ENCODE data around the gene CUBN.

Gene CUBN

GRCh38 chr10:17129741-17130140, at the start of gene CUBN:
CUBN (minus strand) TSS chr10:17129811; CDS start chr10:17129765, 46 bp downstream.
- DNase-seq, result no peak

- no peak for DNase-seq
Measured at GRCh38 chr10:17179002-17179401, 49.4 kb upstream of the CUBN start.

- DNase-seq, result no peak
Measured at GRCh38 chr10:17178006-17178405, 48.4 kb upstream of the CUBN start.

- DNase-seq, result no peak
Measured at GRCh38 chr10:17177014-17177413, 47.4 kb upstream of the CUBN start.

GRCh38 chr10:17176091-17176490, 46.5 kb upstream of the CUBN start:
- no peak for DNase-seq

GRCh38 chr10:17175551-17175950, 45.9 kb upstream of the CUBN start:
- DNase-seq, result no peak

GRCh38 chr10:17174626-17175025, 45.0 kb upstream of the CUBN start:
- DNase-seq, result no peak

GRCh38 chr10:17171141-17171641, 41.6 kb upstream of the CUBN start:
- DNase-seq, result no peak

- no peak for DNase-seq
Measured at GRCh38 chr10:17169803-17170202, 40.2 kb upstream of the CUBN start.

GRCh38 chr10:17166699-17167098, 37.1 kb upstream of the CUBN start:
- no peak for DNase-seq

- no peak for DNase-seq
Measured at GRCh38 chr10:17162828-17163227, 33.2 kb upstream of the CUBN start.

GRCh38 chr10:17161775-17162174, 32.2 kb upstream of the CUBN start:
- DNase-seq, result no peak

GRCh38 chr10:17157024-17157423, 27.4 kb upstream of the CUBN start:
- DNase-seq, result no peak

- no peak for DNase-seq
Measured at GRCh38 chr10:17155826-17156225, 26.2 kb upstream of the CUBN start.

GRCh38 chr10:17154116-17154515, 24.5 kb upstream of the CUBN start:
- DNase-seq, result no peak

- no peak for DNase-seq
Measured at GRCh38 chr10:17153321-17153720, 23.7 kb upstream of the CUBN start.

GRCh38 chr10:17151716-17152115, 22.1 kb upstream of the CUBN start:
- no peak for DNase-seq

- no peak for DNase-seq
Measured at GRCh38 chr10:17147884-17148489, 18.4 kb upstream of the CUBN start.

- DNase-seq, result no peak
Measured at GRCh38 chr10:17146892-17147291, 17.3 kb upstream of the CUBN start.

GRCh38 chr10:17145239-17145638, 15.6 kb upstream of the CUBN start:
- no peak for DNase-seq

- DNase-seq, result no peak
Measured at GRCh38 chr10:17144757-17145156, 15.1 kb upstream of the CUBN start.

GRCh38 chr10:17144032-17144431, 14.4 kb upstream of the CUBN start:
- DNase-seq, result no peak

- DNase-seq, result no peak
Measured at GRCh38 chr10:17143055-17143690, 13.6 kb upstream of the CUBN start.

GRCh38 chr10:17141504-17142229, 12.1 kb upstream of the CUBN start:
- no peak for DNase-seq
